Right kidney (tissue), 1 donor: Measurements from ENCODE around the gene RNF135.
"Not testable (repeated sequence)": the region's sequence is repeated elsewhere in the genome, so short reads cannot be mapped to it uniquely, and the experiment has no call there.

Source experiments
- DNase-seq: peaks from one replicate; pipeline ENCODE4 v3.0.0-alpha.2; 2016

The RNF135 gene

GRCh38 chr17:31002047-31002446, 31.2 kb downstream of the RNF135 start:
- no peak for DNase-seq

- DNase-seq: no peak
Measured at GRCh38 chr17:31003225-31003866, 32.5 kb downstream of the RNF135 start.

- DNase-seq: no peak
Measured at GRCh38 chr17:31004160-31004559, 33.3 kb downstream of the RNF135 start.

GRCh38 chr17:31007695-31008373, 37.0 kb downstream of the RNF135 start:
- DNase-seq: no peak

GRCh38 chr17:31008374-31009041, 37.7 kb downstream of the RNF135 start:
- DNase-seq: peak; percentile 91

- DNase-seq: not testable (repeated sequence)
Measured at GRCh38 chr17:31009042-31009702, 38.3 kb downstream of the RNF135 start.

- DNase-seq: not testable (repeated sequence)
Measured at GRCh38 chr17:31010014-31010413, 39.2 kb downstream of the RNF135 start.

GRCh38 chr17:31013844-31014243, 43.0 kb downstream of the RNF135 start:
- no peak for DNase-seq

- DNase-seq: no peak
Measured at GRCh38 chr17:31015639-31016038, 44.8 kb downstream of the RNF135 start.

- no peak for DNase-seq
Measured at GRCh38 chr17:31019004-31019403, 48.2 kb downstream of the RNF135 start.

GRCh38 chr17:31023171-31023570, 52.3 kb downstream of the RNF135 start:
- DNase-seq: not testable (repeated sequence)

GRCh38 chr17:31031841-31032240, 61.0 kb downstream of the RNF135 start:
- DNase-seq: no peak

GRCh38 chr17:31035611-31036010, 64.8 kb downstream of the RNF135 start:
- DNase-seq: not testable (repeated sequence)

- DNase-seq: not testable (repeated sequence)
Measured at GRCh38 chr17:31040837-31041236, 70.0 kb downstream of the RNF135 start.

GRCh38 chr17:31042378-31042777, 71.5 kb downstream of the RNF135 start:
- DNase-seq: not testable (repeated sequence)

GRCh38 chr17:31046856-31047425, 76.1 kb downstream of the RNF135 start:
- DNase-seq: not testable (repeated sequence)

GRCh38 chr17:31048142-31048541, 77.3 kb downstream of the RNF135 start:
- no peak for DNase-seq

GRCh38 chr17:31048780-31049179, 77.9 kb downstream of the RNF135 start:
- DNase-seq: no peak
